ENCODE results near the gene CIRBP. TPM values are rescaled to one million over a fixed set of nuclear protein-coding genes. Genes with fewer than 3 reads are reported as not detected.
A peak's percentile ranks its signal among the peaks of the same experiment; 100 is the strongest.

CIRBP gene
- total RNA-seq, 1 donor, result 380 TPM

GRCh38 chr19:1269478-1270212 lies 513 bp downstream of the CIRBP start:
- peak; percentile 27 for TF ChIP-seq CTCF (IDR thresholded peaks at IDR 0.05; ENCODE audit: extremely low read depth, low read depth, low read length)
- Histone ChIP-seq H3K27me3 (ENCODE audit: insufficient read depth, low read length) (no peaks in the 10 kb centered on the region), H3K4me3 (ENCODE audit: insufficient read depth, low read length) (peak overlapping the region; percentile 75), H3K4me1 (ENCODE audit: insufficient read depth, low read length) (peaks cover 64% of the 10 kb centered on the region), H3K27ac (ENCODE audit: low read depth, low read length) (peak overlapping the region; percentile 94), H3K4me2 (ENCODE audit: insufficient read depth, low read length) (peak overlapping the region; percentile 76), H4K20me1 (ENCODE audit: insufficient read depth, low read length) (peaks cover 41% of the 10 kb centered on the region), H2AFZ (ENCODE audit: low read length) (no peak overlapping the region), H3K9me3 (ENCODE audit: low read depth, low read length) (no peaks in the 10 kb centered on the region), H3K36me3 (ENCODE audit: insufficient read depth, low read length) (peaks cover 42% of the 10 kb centered on the region), H3K79me2 (ENCODE audit: insufficient read depth, low read length) (peaks cover 52% of the 10 kb centered on the region)
- DNase-seq (ENCODE audit: insufficient read length, low spot score, missing footprints), result peak; percentile 99

GRCh38 chr19:1270213-1270853 lies 1.2 kb downstream of the CIRBP start:
- Histone ChIP-seq H3K4me3 (ENCODE audit: insufficient read depth, low read length) (peak overlapping the region; percentile 75), H3K27me3 (ENCODE audit: insufficient read depth, low read length) (no peaks in the 10 kb centered on the region), H2AFZ (ENCODE audit: low read length) (no peak overlapping the region), H3K36me3 (ENCODE audit: insufficient read depth, low read length) (peaks cover 45% of the 10 kb centered on the region), H4K20me1 (ENCODE audit: insufficient read depth, low read length) (peaks cover 44% of the 10 kb centered on the region), H3K27ac (ENCODE audit: low read depth, low read length) (peak overlapping the region; percentile 94), H3K9me3 (ENCODE audit: low read depth, low read length) (no peaks in the 10 kb centered on the region), H3K4me2 (ENCODE audit: insufficient read depth, low read length) (peak overlapping the region; percentile 76), H3K4me1 (ENCODE audit: insufficient read depth, low read length) (peaks cover 58% of the 10 kb centered on the region), H3K79me2 (ENCODE audit: insufficient read depth, low read length) (peaks cover 54% of the 10 kb centered on the region)
- no peak for TF ChIP-seq CTCF (IDR thresholded peaks at IDR 0.05; ENCODE audit: extremely low read depth, low read depth, low read length)
- no peak for DNase-seq (ENCODE audit: insufficient read length, low spot score, missing footprints)

- H2AFZ ChIP-seq (ENCODE audit: low read length), result no peak overlapping the region
- peak overlapping the region; percentile 76 for H3K4me2 ChIP-seq (ENCODE audit: insufficient read depth, low read length)
- peak overlapping the region; percentile 75 for H3K4me3 ChIP-seq (ENCODE audit: insufficient read depth, low read length)
- H3K36me3 ChIP-seq (ENCODE audit: insufficient read depth, low read length), result peaks cover 45% of the 10 kb centered on the region
- peaks cover 56% of the 10 kb centered on the region for H3K4me1 ChIP-seq (ENCODE audit: insufficient read depth, low read length)
- no peaks in the 10 kb centered on the region for H3K27me3 ChIP-seq (ENCODE audit: insufficient read depth, low read length)
- peaks cover 56% of the 10 kb centered on the region for H3K79me2 ChIP-seq (ENCODE audit: insufficient read depth, low read length)
- no peaks in the 10 kb centered on the region for H3K9me3 ChIP-seq (ENCODE audit: low read depth, low read length)
- H4K20me1 ChIP-seq (ENCODE audit: insufficient read depth, low read length), result peaks cover 44% of the 10 kb centered on the region
- no peak for DNase-seq (ENCODE audit: insufficient read length, low spot score, missing footprints)
- H3K27ac ChIP-seq (ENCODE audit: low read depth, low read length), result peak overlapping the region; percentile 94
- no peak for TF ChIP-seq CTCF (IDR thresholded peaks at IDR 0.05; ENCODE audit: extremely low read depth, low read depth, low read length)
Measured at GRCh38 chr19:1270854-1271527, 1.9 kb downstream of the CIRBP start.

Measured in osteoblast (primary cell).